CD4-positive, alpha-beta T cell treated with Interferon alpha-2 for 1 hour (primary cell): Measurements from ENCODE around the gene TMEM43.
"Not testable (repeated sequence)": the region's sequence is repeated elsewhere in the genome, so short reads cannot be mapped to it uniquely, and the experiment has no call there.

Experiments
- DNase-seq, 2 donors: peaks; one replicate each; pipeline ENCODE4 v3.0.0-alpha.2; 2020 to 2022

TMEM43 gene, protein sequence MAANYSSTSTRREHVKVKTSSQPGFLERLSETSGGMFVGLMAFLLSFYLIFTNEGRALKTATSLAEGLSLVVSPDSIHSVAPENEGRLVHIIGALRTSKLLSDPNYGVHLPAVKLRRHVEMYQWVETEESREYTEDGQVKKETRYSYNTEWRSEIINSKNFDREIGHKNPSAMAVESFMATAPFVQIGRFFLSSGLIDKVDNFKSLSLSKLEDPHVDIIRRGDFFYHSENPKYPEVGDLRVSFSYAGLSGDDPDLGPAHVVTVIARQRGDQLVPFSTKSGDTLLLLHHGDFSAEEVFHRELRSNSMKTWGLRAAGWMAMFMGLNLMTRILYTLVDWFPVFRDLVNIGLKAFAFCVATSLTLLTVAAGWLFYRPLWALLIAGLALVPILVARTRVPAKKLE

DNA sequence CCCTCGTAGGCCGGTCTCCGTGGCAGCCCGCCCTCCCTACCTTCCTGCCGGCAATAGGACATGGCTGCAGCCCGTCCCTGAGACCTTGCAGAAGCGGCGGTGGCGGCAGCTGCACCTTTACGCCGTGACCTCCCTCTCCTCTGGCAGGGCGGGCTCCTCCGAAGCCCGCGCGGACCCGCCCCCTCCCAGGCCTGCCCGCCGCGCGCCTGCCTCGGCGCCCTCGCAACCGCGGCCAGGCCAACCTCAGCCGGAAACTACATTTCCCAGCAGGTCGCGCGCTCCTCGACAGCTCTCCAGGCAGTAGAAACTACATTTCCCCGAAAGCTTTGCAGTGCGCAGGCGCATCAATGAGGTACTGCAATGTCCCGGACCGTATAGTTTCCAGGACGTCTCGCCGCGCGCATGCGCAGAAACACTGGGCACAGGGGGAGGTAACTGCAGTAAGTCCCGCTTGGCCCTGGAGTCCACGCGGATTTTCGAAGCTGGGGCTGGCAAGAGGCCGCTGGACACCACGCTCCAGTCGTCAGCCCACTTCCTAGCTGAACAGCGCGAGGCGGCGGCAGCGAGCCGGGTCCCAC, at the start of gene TMEM43, which contains the start of gene CHCHD4:
Gene TMEM43 (plus strand): TSS at position 438 of the 578 bp plus-strand sequence. CDS start 142 bp downstream, outside the sequence.
Gene CHCHD4 (minus strand): TSS at position 256 of the 578 bp plus-strand sequence. CDS start 194 bp downstream, at position 62.
- DNase-seq: peak; percentile 99

DNA sequence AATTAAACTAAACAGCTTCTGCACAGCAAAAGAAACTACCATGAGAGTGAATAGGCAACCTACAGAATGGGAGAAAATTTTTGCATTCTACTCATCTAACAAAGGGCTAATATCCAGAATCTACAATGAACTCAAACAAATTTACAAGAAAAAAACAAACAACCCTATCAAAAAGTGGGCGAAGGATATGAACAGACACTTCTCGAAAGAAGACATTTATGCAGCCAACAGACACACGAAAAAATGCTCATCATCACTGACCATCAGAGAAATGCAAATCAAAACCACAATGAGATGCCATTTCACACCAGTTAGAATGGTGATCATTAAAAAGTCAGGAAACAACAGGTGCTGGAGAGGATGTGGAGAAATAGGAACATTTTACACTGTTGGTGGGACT, 49.6 kb upstream of the TMEM43 start:
- not testable (repeated sequence) for DNase-seq

DNA sequence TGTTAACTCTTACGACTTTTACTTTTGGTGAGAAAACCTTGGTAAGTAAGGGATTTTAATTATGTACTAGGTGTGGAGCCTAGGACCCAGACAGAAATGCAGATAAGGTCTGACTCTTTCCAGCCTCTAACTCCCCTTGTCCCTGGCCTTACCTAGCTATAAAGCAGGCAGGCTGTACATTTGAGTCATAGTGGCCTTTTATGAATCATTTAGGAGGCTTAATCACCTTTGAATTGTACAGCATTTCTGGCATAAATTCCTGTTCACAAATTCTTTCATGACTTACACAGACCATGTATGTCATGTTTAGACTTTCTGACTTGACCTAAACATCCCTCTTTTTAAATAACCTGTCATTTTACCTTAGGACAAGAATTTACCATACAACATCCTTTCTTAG, 47.5 kb upstream of the TMEM43 start:
- no peak for DNase-seq

DNA sequence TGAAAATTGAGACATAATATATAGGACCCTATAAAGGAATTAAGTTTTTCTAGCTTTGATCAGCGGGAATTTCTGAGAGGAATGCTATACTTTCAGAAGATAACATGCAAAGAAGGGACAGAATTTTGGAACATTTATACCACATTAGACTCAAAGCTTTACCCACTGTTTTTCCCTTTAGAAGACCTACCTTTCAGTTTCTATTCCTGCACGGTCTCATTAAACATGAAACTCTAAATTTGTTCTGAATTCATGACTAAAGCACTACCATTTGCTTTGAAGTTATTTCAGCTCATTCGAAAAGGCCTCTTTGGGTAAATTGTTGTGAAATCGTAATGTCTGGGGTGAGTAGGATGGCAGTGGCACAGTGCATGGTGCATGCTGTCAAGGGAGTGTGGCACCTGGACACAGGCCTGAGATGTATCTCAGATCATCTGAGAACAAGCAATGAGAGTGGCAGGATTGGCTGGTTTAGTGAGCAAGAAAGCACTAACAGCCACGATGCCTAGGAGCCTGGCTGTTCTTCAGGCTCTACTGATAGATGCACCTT, 42.7 kb upstream of the TMEM43 start:
- DNase-seq: no peak

DNA sequence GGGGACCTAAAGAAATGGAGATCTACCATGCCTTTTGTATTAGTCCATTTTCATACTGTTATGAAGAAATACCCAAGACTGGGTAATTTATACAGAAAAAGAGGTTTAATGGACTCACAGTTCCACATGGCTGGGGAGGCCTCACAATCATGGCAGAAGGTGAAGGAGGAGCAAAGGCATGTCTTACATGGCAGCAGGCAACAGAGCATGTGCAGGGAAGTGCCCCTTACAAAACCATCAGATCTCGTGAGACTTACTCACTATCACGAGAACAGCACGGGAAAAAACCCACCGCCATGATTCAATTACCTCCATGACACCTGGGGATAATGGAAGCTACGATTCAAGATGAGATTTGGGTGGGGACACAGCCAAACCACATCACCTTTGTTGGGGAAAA, 37.4 kb upstream of the TMEM43 start:
- DNase-seq: not testable (repeated sequence)

DNA sequence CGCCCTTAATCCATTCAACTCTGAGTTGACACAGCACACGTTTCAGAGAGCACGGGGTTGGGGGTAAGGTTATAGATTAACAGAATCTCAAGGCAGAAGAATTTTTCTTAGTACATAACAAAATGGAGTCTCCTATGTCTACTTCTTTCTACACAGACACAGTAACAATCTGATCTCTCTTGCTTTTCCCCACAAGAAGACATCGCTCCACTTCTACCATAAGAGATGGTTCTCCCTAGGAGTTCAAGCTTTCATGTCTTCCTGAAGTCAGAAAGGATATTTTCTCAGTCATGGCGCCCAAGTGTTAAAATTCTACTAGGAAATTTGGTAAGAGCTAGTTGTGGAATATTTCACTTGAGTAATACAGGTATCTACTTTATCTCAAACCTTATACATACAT, 32.9 kb upstream of the TMEM43 start:
- not testable (repeated sequence) for DNase-seq

DNA sequence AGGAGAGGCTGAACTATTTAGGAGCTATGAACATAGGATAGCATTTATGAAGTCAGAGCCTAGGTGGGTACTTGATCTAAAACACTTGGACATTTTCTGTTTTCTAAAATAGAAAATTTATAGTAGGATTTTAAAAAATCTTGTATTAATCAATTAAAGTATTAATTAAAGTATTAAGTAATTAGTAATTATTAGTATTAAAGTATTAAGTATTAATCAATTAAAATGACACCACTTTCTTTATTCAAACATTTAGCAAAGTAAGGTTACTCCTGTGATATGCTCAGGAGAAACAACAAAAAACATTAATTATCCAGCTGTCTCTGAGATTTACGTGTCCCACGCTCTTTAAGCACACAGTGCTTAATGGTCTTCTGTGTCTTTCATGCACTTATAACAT, 32.4 kb upstream of the TMEM43 start:
- DNase-seq: no peak

DNA sequence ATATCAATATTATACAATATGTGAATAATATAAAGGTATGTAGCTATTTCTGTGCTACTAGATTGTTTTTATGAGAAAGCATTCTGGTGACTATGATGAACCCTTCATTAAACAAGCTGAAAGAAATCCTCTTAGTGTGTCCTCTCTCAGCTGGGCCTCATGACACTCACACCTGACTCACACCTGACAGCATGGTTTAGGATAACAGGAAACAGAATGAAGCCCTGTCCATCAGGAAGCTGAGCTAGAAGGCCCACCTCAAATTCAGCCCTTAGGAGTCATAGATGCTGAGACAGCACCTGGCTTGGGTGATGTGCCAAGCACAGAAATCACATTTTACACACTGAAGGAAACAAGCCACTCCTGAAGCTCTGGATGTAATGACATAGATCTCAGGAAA, 31.0 kb upstream of the TMEM43 start:
- DNase-seq: no peak

DNA sequence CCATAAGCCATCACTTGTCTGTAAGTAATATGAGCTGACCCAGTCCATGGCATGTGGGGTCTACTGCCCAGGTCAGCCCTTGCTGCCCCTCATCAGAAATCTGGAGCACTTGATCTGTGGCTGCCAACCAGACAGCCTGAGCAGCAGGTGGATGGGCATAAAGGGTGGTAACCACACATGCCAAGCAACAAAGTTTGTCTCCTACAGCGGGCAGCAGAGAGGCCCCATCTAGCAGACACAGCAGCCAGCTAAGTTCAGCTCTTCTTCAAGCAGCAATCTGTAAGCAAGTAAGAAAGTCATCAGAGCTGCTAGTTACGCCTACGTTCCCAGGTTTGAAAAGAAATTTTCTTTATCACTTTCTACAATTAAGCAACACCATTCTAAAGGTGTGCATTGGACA, 28.1 kb upstream of the TMEM43 start:
- DNase-seq: no peak

DNA sequence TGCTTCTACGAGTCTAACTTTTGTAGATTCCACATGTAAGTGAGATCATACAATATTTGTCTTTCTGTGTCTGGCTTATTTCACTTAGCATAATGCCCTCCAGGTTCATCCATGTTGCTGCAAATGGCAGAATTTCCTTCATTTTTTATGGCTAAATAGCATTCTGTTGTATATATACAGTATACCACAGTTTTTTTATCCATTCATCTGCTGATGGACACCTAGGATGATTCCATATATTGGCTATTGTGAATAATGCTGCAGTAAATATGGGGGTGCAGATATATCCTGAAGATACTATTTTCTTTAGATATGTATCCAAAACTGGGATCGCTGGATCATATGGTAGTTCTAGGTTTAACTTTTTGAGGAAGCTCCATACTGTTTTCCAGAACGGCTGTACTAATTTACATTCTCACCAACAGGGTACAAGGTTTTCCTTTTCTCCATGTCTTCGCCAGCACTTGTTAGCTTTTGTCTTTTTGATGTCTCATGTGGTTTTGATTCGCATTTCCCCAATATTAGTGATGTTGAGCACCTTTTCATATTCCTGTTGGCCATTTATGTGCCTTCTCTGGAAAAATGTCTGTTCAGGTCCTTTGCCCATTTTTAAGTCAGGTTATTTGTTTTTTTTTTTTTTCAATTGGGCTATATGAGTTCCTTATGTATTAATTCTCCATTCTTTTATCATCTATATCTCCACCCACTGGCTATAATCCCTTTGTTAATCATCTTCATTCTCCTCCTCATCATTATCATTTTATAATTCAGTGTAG, 27.0 kb upstream of the TMEM43 start:
- DNase-seq: no peak

DNA sequence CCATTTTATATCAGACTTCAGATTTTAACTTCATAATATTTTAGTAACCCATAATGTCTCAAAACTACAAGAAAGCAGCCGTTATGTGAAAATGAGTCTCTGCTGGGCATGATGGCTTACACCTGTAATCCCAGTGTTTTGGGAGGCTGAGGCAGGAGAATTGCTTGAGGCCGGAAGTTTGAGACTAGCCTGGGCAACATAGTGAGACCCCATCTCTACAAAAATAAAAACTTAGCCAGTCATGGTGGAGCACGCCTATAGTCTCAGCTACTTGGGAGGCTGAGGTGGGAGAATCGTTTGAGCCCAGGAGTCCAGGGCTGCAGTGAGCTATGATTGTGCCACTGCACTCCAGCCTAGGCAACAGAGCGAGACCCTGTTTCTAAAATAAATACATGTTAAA, 15.0 kb upstream of the TMEM43 start:
- DNase-seq: not testable (repeated sequence)

DNA sequence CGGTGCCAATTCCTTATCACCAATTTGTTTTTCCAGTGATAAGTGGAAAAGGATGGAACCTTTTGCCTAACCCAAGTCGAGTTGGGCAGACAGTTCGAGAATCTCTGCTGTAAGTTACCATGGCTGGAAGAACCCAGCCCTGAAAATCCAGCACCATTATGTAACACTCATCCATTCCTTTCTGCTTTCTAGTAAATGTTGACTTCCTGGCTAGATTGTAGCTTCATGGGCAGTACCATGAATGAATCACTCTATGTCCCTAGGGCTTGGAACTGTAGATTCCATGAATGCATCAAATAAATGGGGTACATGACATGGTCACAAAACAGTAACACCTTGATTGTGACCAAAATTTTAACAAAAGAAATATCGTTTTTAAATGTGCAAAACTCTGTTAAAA, 14.2 kb upstream of the TMEM43 start:
- DNase-seq: no peak

DNA sequence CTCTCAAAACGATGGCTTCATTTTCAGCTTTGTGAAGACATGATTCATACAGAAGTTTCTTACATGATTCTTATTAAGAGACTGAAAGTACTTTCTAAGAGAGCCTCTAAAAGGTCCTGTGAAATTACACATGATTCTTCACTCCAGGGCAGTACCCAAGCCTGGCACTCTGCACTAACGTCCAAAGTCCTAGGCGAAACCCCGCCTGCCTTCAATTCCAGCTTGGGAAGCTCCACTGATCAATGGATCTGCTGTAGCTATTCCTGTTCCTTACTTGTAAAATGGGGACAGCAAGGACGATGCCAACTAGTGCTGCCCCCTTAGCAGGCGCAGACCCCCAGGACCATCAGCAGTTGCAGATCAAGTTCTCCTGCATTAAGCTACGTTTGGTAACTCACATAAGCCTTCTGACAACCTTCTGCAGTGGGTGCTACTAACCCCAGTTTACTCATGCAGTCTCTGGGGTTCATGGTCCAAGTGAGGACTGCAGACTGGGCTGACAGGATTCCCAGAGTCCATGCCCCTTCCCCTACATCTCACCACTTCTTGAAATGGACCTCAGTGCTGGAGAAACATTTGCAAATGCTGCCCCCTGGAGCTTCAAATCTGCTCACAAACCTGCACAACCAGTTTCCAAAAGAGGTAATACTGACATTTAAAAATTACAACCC, 10.8 kb upstream of the TMEM43 start:
- no peak for DNase-seq

DNA sequence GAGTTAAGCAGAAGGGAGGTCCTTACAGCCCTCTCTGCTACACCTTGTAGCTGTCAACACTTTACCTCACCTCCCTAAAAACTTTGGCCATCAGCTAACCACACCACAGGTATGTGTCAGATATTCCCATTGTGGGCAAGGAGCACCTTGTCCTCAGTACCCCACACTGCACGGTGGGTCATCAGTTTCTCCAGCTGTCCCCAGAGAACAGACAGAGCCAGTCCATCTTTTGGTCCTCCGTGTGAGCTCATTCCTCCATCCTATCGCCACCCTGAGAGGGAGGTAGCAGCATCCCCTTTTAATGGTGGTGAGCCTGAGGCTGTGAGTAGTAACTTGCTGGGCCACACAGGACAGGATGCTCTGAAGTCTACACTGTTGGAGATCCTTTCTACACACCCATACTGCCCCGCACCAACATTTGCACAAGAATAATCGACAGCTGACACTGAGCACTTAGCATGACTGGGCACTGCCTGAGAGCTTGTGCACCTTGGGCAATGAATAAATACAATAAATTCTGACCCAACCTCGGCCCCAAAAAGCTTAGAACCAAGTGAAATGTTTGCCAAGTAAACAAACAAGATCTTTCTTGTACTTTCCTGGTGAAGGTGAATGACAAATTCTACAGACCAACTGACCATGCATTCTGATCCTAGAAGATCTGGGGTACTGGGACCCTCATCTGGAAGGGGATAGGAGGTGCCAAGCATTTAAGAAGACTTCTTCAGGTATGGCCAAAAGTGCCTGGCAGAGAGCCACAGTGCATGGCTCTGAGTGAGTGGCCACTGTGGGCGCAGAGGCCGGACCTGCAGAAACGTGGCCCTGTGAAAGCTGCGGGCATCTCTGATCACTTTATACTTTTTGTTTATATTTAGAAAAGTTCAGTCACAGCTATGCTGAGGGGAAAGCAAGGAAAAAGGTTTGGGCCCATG, 7.1 kb upstream of the TMEM43 start:
- no peak for DNase-seq

DNA sequence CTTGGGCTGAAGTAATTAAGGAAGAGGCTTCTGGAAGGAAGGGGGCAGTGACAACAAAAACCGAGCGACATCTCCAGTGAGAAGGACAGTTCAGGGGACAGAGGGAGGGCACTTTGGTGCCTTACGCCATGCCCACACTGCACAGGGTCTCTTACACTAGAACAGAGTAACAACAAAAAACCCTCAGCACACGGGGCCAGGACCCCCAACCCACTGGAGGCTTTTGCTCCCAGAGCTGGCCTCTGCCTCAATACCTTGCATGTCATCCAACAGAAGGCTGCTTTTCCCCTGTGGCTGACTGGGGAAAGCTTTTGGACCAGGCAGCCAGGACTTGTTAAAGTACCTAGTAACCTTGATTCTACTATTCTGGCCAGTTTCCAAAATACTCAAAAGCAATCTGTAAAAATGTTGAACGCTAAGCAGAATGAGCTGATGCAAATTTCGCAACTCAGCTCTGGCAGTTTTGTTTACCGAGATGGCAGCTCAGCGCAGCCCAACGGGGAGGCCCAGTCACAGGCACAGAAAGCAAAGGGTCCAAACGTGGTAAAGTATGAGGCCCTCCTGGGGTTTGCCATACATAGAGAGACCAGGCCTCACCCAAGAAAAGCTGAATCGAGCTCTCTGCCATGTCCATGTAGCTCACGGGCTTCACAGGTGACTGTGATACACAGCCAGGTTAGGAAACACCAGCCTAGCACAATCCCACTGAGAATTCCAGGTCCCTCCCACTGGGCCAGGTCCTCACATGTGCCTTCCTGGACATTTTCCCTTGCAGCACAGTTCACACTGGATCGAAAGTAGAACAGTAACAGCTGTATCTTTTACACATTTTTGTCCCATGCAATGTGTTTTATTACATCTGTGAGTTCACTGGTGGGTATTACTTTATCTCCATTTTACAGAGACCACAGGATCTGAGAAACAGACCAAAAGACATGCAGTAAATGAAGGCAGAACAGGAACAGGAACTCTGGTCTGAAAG, 6.2 kb upstream of the TMEM43 start:
- no peak for DNase-seq

DNA sequence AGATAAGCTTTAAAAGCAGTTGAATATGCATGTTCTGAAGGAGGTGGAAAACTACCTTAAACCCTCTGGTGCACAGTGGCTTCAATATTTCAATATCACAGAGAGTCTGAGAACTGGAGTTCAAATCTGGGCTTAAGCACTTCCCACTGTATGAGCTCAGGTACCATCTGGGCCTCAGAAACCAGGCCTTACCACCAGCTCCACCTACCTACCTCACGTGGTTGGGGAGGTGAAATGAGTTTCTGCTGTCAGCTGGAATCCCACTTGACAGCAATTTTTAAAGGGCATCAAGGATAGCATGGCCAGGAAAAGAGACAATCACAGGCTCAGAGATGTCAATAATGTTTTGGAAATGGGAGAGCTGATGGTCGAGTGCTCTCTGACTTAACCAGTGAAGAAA, 5.2 kb upstream of the TMEM43 start:
- DNase-seq: no peak

DNA sequence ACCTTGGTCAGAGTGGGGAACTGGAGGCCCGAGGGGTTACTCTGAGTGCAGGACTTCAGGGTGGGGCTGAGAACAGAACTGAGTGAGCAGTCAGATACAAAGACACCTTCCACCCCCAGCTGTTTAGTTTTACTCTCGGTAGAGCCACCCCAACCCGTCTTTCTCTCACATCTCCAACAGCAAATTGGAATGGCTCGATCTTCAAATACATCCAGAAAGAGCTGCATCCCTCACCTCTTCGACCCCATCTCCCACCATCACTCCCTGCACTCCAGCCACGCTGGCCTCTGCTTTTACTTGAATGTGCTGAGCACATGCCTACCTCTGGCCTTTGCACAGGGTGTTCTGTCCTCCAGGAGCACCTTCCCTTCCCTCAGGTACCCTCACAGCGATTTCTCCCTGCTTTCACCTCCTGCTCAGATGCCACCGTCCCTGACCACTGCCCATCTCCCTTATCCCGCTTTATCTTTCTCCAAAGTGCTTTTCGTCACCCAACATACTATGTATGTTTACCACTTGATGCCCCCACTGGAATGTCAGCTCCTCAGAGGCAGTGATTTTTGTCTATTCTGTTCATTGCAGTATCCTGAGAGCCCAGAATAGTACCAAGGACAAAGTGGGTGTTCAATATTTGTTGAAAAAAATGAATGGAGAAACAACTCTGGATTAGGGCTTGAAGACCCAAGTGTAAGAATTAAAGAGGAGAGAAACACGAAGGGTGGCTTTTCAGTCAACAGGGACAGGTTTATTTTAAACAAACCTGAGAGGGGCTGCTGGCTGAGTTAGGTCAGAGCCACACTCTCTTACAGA, 4.5 kb upstream of the TMEM43 start:
- DNase-seq: no peak

DNA sequence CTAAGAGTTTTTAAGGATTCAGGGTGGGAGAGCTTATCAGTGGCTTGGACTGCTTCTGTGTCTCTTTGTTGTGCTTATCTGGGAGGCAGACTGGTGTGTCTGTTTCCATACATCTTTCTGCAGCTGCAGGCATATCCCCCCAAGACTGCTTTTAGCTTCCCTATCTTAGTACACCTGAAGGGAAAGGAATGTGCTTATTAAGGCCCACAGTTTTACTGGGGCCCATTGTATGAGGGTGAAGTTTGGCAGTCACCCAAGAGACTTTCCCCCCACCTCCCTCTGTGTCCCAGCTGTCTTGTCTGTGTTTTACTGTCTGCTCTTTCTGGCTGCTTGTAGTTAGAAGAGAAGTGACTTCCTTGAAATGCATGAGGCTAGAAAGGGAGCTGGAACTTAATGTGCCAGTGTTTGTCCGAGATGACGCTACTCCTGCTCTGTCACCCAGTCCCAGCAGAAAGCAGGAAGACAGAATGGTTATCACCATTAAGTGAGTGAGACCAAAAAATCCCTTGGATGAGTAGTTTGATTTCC, 3.9 kb upstream of the TMEM43 start:
- DNase-seq: not testable (repeated sequence)

DNA sequence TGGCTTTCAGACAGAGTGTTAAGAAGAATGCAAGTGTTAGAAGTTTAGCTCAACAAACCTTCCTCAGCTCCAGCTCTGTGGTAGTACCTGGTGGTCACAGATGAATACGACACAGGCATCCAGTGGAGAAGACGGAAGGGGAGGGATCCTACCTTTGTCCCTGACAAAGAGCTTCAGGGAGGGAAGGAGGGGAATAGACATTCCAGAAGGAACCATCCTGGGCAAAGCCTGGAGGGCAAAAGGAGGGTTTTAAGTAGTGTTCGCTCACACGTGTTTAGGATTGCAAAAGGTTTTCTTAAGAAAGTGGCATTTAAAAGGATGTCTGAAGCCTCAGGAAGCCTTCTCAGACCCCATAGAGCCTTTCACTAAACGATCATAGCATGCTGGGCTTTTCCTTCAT, 3.0 kb upstream of the TMEM43 start:
- DNase-seq: no peak
